Peyer's patch (tissue), 4 donors: ENCODE results near the gene ZNF226.

ENCODE experiments used
- POLR2A ChIP-seq, 2 donors: fragments of 450-650 bp; IDR thresholded peaks; one replicate each; pipeline ENCODE4 v1.5.1; 2017; ENCODE audit warnings: antibody characterized with exemption in 2 of 2, mild to moderate bottlenecking in 2 of 2, moderate library complexity in 2 of 2
- TF ChIP-seq, protein P1 (sequence below), 6 experiments: fragments of 450-650 bp in 4 of 6; fragments of 200-600 bp in 2 of 6; sonication (generic) in 1 of 6; IDR thresholded peaks; one replicate each; pipeline ENCODE4 v1.5.1; 2017 to 2019; ENCODE audit warnings: antibody characterized with exemption in 6 of 6, mild to moderate bottlenecking in 3 of 6, moderate library complexity in 1 of 6

DNA sequence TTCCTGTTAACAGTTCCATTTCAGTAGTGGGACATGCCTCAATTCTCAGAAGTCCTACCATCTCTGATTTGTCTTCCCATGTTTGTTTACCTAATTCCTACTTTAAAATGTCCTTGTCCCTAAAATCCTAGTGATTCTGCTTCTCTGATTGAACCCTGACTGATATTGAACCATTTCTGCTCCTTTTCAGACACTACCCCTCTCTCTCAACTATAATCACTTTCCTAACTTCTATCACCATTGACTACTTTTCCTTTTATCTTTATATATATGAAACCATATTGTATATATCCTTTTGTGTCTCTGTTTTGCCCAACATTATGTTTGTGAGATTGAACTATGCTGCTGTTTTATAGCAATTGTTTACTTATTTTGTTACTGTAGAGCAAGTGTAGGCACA lies 31.9 kb downstream of the ZNF226 start:
- TF ChIP-seq, protein P1, sequence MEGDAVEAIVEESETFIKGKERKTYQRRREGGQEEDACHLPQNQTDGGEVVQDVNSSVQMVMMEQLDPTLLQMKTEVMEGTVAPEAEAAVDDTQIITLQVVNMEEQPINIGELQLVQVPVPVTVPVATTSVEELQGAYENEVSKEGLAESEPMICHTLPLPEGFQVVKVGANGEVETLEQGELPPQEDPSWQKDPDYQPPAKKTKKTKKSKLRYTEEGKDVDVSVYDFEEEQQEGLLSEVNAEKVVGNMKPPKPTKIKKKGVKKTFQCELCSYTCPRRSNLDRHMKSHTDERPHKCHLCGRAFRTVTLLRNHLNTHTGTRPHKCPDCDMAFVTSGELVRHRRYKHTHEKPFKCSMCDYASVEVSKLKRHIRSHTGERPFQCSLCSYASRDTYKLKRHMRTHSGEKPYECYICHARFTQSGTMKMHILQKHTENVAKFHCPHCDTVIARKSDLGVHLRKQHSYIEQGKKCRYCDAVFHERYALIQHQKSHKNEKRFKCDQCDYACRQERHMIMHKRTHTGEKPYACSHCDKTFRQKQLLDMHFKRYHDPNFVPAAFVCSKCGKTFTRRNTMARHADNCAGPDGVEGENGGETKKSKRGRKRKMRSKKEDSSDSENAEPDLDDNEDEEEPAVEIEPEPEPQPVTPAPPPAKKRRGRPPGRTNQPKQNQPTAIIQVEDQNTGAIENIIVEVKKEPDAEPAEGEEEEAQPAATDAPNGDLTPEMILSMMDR (IDR thresholded peaks at IDR 0.05): no peak
- TF ChIP-seq POLR2A (IDR thresholded peaks at IDR 0.05): no peak
